AG09319 (cell line): ENCODE measurements around the gene GATD1.

ENCODE experiments used
- DNase-seq: peaks from one replicate; pipeline ENCODE4 v3.0.0-alpha.2; 2010; ENCODE audit warnings: low read depth; ENCODE audit errors: extremely low read depth
- TF ChIP-seq, protein P1 (sequence below): IDR thresholded peaks from 2 replicates; pipeline ENCODE4 v1.5.1; 2011; ENCODE audit warnings: low read depth, mild to moderate bottlenecking, inconsistent platforms, low read length, moderate library complexity

The GATD1 gene

DNA sequence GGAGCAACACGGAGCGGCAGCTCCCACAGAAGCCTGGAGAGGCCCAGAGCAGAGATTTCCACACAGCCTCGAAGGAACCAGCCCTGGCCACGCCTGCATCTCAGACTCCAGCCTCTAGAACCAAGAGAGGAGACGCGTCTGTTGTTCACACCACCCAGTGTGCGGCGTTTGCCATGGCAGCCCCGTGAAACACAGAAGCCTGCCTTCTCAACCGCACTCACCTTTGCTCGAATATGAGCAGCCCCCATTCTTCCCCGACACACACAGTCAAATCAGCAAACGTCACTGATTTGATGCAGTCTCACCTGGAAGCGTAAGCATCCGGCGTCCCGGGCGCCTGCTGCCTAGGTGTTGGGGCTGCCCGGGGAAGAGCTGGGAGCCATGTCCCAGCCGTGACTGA is 44.2 kb downstream of the GATD1 start:
- TF ChIP-seq, protein P1, sequence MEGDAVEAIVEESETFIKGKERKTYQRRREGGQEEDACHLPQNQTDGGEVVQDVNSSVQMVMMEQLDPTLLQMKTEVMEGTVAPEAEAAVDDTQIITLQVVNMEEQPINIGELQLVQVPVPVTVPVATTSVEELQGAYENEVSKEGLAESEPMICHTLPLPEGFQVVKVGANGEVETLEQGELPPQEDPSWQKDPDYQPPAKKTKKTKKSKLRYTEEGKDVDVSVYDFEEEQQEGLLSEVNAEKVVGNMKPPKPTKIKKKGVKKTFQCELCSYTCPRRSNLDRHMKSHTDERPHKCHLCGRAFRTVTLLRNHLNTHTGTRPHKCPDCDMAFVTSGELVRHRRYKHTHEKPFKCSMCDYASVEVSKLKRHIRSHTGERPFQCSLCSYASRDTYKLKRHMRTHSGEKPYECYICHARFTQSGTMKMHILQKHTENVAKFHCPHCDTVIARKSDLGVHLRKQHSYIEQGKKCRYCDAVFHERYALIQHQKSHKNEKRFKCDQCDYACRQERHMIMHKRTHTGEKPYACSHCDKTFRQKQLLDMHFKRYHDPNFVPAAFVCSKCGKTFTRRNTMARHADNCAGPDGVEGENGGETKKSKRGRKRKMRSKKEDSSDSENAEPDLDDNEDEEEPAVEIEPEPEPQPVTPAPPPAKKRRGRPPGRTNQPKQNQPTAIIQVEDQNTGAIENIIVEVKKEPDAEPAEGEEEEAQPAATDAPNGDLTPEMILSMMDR: no peak
- DNase-seq: no peak

DNA sequence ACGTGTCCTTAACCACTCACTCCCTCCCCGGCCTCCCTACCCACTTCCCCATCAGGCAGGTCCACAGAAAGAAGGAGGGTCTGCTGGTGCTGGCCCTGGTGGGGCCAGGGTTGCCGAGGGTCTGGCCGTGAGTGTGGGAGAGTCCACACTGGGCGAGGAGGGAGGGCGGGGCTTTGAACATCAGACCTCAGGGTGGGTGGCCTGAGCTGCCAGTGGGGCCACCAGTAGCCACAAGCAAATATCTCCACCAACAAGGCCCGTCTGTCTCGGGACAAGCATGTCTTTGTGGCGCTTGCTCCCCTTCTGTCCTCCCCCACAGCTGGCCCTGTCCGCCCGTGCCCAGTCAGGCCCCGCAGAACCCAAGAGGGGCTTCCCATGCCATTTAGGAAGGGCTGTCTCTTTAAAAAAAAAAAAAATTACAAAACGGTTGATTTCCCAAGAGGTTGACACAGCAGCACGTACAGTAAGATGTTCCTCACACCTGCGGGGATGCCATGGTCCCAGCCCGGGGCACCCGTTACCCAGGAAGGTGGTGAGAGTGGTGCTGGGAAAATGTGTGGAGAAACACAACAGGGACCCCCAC is 47.7 kb downstream of the GATD1 start:
- TF ChIP-seq, protein P1: no peak
- DNase-seq: no peak

DNA sequence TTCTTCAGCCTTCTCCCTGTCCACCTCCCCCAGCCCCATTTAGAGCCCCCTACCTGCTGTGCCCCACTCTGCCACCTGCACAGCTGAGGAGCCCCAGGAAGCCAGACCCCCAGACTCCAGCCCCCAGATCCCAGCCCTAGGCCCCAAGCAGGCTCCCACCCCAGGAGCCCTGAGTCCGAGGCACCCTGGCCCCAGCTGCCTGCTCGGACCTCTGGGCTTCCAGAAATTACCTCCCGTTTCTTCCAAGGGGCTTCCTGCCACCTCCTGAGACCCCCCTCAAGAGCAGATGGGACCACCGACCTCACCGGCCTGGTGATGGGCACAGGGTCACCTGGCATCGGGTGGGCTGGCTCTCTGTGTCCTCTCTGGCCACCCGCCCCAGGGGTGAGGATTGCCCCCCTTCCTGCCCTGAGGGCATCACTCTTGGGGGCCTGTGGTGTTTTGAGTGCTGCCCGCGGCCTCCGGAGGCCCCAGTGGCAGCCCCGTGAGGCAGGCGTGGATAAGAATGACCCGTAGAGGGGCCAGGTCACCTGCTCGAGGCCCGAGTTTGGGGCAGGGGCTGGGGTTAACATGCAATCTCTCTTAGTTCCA is 48.3 kb downstream of the GATD1 start:
- TF ChIP-seq, protein P1: no peak
- no peak for DNase-seq

DNA sequence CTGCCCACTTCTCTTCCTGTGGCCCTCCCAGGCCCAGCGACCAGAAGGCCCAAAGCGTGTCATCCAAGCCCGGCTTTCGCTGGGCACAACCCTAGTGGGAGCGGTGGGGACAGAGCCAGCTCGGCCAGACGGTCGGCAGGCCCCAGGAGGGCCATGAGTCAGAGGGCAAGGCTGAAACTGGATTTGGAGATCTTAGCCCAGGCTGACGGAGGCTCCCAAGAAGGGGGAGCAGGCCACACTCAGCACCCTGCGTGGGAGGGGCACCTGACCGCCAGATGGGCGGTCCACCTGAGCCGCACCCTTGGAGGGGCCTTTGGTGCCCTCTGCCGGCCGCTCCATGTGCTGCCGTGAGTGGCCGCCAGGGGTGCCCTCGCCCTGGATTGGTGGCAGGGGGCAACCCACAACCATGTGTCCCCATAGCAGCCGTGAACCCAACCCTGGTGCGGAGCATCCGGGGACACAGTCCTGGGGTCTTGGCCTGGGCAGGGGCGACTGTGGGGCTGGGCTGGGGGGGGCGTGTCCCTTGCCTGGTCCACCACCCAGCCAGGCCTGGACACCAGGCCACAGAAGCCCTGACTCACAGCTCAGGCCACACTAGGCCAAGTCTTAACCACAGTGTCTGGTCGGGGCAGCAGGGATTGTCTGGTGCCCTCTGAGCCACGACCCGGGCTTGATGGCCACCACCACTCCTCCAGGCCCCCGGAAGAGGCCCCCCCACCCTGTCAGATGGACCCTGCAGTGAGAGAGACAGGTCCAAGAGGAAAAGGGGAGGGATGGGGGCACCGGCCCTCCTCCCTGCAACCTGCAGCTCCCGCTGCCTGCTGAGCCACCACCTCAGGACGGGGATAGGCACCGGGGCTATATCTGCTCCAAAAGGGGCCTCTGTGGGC is 49.2 kb downstream of the GATD1 start:
- peak; percentile 72 for DNase-seq
- TF ChIP-seq, protein P1: peak; percentile 100

DNA sequence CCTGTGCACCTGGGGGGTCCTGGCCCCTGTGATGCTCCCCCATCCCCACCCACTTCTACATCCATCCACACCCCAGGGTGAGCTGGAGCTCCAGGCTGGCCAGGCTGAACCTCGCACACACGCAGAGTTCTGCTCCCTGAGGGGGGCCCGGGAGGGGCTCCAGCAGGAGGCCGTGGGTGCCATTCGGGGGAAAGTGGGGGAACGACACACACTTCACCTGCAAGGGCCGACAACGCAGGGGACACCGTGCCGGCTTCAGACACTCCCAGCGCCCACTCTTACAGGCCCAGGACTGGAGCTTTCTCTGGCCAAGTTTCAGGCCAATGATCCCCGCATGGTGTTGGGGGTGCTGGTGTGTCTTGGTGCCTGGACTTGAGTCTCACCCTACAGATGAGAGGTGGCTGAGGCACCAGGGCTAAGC is 50.0 kb downstream of the GATD1 start:
- no peak for DNase-seq
- TF ChIP-seq, protein P1: no peak

DNA sequence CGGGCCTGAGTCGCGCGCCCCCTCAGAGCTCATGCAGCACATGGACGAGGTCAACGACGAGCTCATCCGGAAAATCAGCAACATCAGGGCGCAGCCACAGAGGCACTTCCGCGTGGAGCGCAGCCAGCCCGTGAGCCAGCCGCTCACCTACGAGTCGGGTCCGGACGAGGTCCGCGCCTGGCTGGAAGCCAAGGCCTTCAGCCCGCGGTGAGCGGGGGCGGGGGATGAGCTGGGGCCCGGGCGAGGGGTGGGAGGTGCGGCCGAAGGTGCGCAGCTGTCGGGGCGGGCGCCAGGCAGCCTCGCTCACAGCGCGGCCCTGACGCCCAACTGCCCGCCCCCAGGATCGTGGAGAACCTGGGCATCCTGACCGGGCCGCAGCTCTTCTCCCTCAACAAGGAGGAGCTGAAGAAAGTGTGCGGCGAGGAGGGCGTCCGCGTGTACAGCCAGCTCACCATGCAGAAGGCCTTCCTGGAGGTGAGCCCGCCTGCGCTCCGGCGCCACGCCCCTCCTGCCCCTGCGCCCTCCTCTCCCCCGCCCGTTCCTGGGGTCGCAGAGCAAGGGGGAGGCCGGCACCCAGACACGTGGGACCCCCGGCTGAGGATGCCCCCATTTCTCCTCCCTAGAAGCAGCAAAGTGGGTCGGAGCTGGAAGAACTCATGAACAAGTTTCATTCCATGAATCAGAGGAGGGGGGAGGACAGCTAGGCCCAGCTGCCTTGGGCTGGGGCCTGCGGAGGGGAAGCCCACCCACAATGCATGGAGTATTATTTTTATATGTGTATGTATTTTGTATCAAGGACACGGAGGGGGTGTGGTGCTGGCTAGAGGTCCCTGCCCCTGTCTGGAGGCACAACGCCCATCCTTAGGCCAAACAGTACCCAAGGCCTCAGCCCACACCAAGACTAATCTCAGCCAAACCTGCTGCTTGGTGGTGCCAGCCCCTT is 50.7 kb downstream of the GATD1 start:
- DNase-seq: no peak
- TF ChIP-seq, protein P1: no peak
